NCI-H2029 (cell line): ENCODE data around the gene SLC25A11.
A peak's percentile ranks its signal among the peaks of the same experiment; 100 is the strongest.

Source experiments
- DNase-seq: peaks from one replicate; lab custom pipeline; 2025; lab: John Stamatoyannopoulos, UW

The SLC25A11 gene

DNA sequence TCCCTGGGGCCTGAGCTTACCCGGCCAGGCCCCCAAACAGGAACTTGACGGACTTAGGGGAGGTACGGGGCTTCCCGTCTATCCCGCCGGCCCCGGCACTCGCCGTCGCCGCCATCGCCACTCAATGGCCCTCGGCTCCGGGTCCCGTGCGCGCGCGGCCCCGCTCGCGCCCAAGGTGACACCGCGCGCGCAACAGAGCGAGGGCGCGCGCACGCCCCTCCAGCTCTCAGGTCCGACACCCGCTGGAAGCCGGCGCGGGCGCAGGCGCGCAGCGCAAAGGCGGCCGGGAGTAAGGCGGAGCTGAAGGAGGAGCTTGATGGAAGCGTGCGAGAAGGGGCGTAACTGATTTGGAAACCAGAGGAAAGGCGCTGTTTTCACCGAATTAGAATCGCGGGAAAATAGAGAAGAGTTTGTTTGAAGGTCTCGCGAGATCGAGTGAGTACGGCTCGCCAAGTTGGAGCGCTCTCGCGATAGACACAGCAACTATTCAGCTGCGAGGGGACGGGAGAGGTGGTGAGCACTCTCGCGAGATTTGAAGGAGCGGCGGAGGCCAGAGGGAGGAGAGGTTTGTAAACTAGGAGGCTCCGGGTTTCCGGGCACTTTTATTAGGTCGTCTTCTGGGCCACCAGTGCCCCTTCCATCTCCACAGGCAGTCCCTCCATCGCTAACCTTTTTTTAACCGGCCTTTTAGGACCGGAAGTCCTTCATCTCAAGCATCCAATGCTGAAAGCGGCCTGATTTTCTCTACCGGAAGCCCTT, at the start of gene SLC25A11, which contains the start of gene RNF167:
Gene SLC25A11, minus strand, starts transcription at position 251 of the 759 bp plus-strand sequence. Its CDS starts 136 bp downstream, at position 115.
Gene RNF167, plus strand, starts transcription at position 473 of the 759 bp plus-strand sequence. CDS start 642 bp downstream, outside the sequence.
- DNase-seq, result peak; percentile 93

- no peak for DNase-seq
Observed at GRCh38 chr17:4987767-4988567, 48.1 kb upstream of the SLC25A11 start.

GRCh38 chr17:4986951-4987766, 47.3 kb upstream of the SLC25A11 start, which contains the start of gene CAMTA2:
Gene CAMTA2 (minus strand): TSS chr17:4987675. CDS start chr17:4986222, 1,453 bp downstream.
- peak; percentile 24 for DNase-seq

GRCh38 chr17:4986403-4986802, 46.6 kb upstream of the SLC25A11 start:
- no peak for DNase-seq

DNA sequence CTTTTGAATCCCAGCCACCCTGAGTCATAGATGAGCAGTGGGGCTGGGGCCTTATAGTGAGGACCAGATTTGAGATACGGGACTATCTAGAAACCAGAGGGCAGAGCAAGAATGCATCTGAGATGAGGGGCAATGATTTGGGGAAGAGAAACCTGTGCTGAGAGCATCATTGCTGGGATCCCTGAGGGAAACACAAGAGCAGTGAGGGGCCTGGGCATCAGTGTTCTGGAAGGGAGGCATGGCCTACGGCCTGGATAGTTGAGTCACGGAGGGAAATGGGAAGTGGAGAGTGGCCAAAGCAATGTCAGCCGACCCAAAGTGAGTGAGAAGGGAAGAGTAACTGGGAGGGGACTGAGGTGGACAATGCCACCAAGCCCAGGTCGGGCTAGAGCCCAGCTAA, 42.5 kb upstream of the SLC25A11 start:
- DNase-seq, result no peak

DNA sequence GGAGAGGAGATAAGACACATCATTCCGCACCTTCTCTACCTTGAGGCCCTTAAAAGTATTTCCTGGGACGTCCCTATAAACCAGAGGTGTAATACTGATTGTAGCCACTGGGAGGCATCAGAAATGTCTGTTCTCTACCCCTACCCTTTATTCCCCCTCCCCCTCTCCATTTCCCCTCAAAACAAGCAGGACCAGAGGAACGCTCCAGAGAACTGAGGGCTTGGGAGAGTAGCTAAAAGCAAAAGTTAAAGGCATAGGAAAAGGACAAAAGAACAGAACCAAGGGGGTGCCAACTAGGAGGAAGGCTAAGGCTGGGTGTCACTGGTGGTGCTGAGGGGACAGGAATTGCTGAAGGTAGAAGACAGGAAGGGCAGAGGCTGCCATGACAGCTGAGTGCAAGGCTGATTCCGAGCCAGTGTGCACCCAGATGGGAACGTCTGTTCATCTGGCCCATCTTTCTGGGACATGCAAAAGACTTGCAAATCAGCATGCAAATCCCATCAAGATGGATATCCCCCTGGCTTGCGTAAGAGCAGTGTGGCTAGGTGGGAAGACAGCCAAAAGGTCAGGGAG, 40.9 kb upstream of the SLC25A11 start:
- DNase-seq, result peak; percentile 8

- DNase-seq, result no peak
Observed at GRCh38 chr17:4978726-4979125, 38.9 kb upstream of the SLC25A11 start.

DNA sequence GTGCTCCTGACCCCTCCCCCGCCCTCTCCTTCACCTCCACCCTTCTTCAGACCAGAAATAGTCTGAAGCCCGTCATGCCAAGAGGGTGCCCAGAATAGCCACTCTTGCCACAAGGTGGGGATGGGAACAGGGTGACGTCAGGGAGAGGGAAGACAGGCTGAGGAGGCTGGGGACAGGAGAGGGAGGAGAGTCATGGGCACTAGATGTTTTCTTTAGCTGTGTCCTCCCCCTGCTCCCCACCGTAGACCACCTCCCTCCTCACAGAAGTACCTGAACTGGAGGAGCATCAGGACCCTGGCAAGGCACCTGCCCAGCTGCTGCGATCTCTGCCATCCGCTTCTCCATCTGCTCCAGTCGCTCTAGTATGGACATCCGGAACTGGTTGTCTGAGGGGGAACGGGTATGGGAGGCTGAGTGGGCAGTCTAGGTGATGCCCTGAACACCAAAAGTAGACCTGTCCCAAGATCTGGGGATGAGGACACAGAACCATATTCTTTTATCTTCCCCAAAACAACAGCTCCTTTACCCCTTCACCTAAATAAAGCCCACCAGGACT, 34.3 kb upstream of the SLC25A11 start:
- no peak for DNase-seq

DNA sequence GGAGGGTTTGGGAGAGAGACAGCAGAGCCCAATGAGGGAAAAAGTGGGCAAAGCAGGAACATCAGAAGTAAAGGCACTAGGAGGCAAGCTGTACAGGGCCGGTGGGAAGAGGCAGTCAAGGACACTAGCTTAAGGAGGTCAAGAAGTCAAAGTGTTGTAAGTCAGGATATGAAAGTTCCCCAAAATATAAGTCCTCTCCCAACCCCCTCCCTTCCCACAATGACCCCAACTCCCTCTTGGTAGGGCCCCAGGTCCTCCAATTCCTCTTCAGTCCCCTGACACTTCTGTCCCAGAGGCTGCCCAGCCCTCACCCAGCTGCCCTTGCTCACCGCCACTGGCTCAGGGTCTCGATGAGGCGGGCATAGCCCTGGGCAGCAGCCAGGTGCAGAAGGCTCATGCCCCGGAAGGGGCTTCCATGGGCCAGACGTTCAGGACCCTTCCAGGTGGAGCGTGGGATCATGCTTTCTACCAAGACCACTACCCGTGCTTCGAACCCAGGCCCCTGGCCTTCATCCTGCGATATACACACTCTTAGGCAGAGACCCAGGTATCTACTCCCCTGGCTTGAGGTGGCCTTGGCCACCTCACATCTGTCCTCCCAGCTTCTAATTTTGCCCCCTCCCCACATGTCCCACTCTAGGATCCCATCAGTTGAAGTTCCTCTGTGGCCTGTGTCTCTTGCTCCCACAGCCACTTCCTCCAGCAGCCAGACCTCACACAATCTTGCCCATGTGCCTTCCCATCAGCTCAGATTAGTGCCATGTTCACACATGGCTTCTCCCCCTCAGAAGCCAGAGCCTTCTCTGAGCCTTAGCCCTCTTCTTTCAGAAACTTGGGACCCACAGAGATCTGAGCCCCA, 33.6 kb upstream of the SLC25A11 start:
- DNase-seq, result no peak

GRCh38 chr17:4972752-4973151, 32.9 kb upstream of the SLC25A11 start:
- DNase-seq, result no peak

- DNase-seq, result no peak
Observed at GRCh38 chr17:4972322-4972721, 32.5 kb upstream of the SLC25A11 start.

DNA sequence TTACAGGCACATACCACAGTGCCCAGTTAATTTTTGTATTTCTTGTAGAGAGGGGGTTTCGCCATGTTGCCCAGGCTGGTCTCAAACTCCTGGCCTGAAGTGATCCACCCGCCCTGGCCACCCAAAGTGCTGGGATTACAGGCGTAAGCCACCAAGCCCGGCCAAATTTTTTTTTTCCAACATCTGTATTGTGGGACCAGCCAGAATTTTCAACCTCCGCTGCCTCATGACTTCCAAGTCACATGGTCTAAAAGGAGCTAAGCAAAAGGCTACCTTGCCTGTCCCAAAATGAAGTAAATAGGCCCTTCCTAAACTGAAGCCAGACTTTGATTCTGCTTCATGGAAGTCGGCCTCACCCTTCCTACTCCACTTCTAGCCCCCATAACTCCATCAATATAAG, 32.0 kb upstream of the SLC25A11 start:
- DNase-seq, result no peak

DNA sequence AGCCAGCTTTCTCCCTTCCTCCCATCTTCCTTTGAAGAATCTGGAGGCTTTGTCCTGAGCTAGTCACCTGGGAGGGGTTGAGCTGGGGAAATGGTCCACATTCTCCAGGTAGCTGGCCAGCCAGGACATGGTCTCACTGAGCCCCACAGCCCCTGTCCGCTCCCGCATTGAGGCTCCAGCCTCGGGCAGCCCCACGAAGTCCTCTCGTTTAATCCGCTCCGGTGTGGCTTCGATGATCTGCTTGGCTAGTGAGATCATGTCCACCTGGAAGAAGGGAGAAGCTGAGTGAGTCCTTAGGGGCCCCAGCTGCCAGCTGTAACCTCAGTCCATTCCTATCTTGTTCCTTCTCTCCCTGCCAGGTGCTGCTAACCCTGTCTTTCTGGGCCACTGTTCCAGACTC, 30.4 kb upstream of the SLC25A11 start:
- DNase-seq, result no peak

DNA sequence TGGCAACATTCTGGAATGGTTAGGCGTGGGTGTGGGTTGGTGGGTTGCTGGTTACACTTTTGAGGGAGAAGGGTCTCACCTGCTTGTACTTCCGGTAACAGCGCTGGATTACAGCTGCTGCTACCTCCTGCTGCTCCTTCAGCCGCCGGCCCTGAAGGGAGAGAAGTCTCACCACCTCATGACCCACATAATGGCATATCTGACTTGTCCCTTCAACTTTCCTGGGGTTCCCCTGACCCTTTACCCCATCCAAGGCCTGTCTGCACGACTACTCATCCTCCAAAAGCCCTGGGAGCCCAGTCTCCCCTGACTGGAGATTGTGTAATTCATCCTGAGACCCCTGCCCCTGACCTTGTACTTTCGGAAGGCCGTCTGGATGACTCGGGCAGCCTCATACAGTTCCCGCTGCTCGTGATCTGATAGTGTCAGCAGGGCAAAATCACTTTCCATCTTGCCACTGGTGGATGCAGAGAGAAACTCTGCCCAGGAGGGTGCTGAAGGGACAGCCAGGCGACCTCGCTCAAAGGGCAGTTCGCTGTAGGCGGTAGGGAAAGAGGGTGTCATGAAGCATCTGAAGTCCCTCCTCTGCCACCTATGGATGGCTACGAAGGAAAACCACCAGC, 29.8 kb upstream of the SLC25A11 start:
- DNase-seq, result no peak

DNA sequence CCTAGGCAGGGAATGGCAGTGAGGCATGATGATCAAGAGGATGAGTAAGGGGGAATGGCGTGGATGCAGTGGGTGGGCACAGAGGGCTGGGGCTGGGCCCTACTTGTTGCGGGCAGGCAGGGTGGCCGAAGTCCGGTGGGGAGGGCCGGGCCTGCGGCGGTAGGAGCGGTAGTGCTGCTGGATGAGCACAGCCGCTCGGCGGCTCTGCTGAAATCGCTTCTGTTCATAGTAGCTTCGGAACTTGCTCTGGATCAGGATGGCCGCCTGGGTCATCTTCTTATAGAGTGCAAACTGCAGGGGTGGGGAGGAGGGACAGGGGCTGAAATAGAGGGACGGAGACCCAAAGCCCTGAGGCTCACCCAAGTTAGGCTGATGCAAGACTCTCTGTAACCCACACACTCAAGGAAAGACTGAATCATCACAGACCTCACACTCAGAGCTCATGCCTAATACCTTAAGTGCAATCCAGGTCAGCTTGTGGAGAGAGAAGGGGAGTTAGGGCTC, 29.3 kb upstream of the SLC25A11 start:
- no peak for DNase-seq

GRCh38 chr17:4968486-4969046, 28.7 kb upstream of the SLC25A11 start:
- DNase-seq, result no peak

DNA sequence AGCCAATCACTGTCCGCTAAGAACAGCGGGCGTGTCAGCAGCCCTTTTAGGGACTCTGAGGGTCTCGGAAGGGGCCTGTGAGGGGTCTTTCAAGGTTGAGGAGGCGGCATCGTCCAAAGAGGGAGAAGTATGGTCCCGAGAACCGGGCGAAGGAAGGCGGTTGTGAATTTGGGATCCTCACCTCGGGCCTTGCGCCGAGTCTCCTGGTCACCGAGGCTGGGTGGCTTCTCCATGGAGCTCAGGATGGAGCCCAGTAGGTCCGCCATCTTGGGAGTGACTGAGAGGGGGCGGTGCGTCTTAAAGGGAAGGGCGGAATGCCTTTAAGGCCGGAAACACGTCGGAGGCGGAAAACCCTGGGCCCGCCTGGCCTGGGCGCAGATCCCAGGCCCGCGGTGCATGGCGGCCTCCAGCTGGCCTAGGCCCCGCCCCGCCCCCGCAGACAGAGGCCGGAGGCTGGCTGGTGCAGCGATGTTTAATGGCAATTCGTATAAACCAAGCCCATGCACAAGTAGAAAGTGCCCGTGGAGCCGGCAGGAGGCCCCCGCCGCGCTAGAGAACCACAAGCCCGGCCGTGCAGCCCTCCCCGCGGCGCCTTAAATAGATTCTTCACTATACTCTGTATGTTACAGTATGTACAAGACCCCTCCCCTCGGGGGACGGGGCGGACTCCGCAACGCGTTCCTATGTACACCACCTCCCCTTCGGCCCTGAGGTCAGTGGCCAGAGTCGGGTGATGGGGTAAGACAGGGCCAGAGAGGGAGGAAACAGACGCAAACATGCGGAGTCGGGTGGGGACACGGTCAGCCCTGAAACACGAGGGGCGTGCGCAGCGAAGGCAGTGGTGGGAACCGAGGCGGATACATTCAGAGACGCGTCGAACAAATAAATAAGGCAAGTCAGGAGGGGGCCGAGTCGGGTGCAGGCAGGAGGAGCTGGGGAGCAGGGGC, 28.0 kb upstream of the SLC25A11 start, which contains the start of gene SPAG7:
Gene SPAG7, minus strand, starts transcription at position 279 of the 947 bp plus-strand sequence. Its CDS starts 13 bp downstream, at position 266.
- peak; percentile 74 for DNase-seq
